ENCODE results near the gene PPP1R15B. TPM values are rescaled to one million over a fixed set of nuclear protein-coding genes. Genes with fewer than 3 reads are reported as not detected.

The PPP1R15B gene
- total RNA-seq, 2 donors from 2014 or later, result 54.6 to 138 TPM

Other genes starting within 250 kb of the PPP1R15B start
- not detected for gene REN, start 245.5 kb downstream of the PPP1R15B start, total RNA-seq
- under 1 TPM in 1 of 2 donors, not detected in 1; 0.91 TPM for gene KISS1, start 215.3 kb downstream of the PPP1R15B start, total RNA-seq
- gene GOLT1A, start 197.8 kb downstream of the PPP1R15B start, total RNA-seq, result 1 to 10 TPM in 1 of 2 donors, not detected in 1; 1.1 TPM
- gene PLEKHA6, start 51.9 kb downstream of the PPP1R15B start, total RNA-seq, result 1 to 10 TPM; 1.0 to 2.6 TPM
- gene PIK3C2B, start 83.0 kb upstream of the PPP1R15B start, total RNA-seq, result 10 to 100 TPM; 26.3 to 65.6 TPM
- gene MDM4, start 104.6 kb upstream of the PPP1R15B start, total RNA-seq, result 10 to 100 TPM; 87.2 to 97.9 TPM

Data from activated naive CD4-positive, alpha-beta T cell treated with anti-CD3 and anti-CD28 coated beads, Interleukin-2, amount 50 U/mL, for 72 hours (primary cell).